Activated T-helper 1 cell treated with anti-CD3 and anti-CD28 coated beads, Interleukin-12 subunit alpha, Interleukin-12 subunit beta, Interleukin-2, Interleukin-4 antibody, amounts not matched to agents 30 ng/mL and 10 ng/mL and 1 ng/mL, durations not matched to agents 14 hours and 24 hours and 36 hours (primary cell): ENCODE measurements around the gene LGALS14. TPM values are rescaled to one million over a fixed set of nuclear protein-coding genes. Genes with fewer than 3 reads are reported as not detected.
"Not testable (repeated sequence)": the region's sequence is repeated elsewhere in the genome, so short reads cannot be mapped to it uniquely, and the experiment has no call there.

Experiments used
- DNase-seq: peaks from one replicate; pipeline ENCODE4 v3.0.0; 2021; ENCODE audit warnings: low spot score
- H3K27ac Mint-ChIP-seq: one replicate; pipeline ENCODE4 v1.8.0; 2021; ENCODE audit warnings: mild to moderate bottlenecking, mixed read lengths
- H3K27me3 Mint-ChIP-seq: one replicate; pipeline ENCODE4 v1.8.0; 2022; ENCODE audit warnings: mild to moderate bottlenecking, moderate library complexity, mixed read lengths; ENCODE audit not compliant: insufficient read depth
- H3K36me3 Mint-ChIP-seq: one replicate; pipeline ENCODE4 v1.8.0; 2021; ENCODE audit warnings: low read depth, mixed read lengths
- H3K4me1 Mint-ChIP-seq: one replicate; pipeline ENCODE4 v1.8.0; 2021; ENCODE audit warnings: low read depth, mixed read lengths
- H3K4me3 Mint-ChIP-seq: one replicate; pipeline ENCODE4 v1.8.0; 2021; ENCODE audit warnings: mild to moderate bottlenecking, moderate library complexity, mixed read lengths
- H3K9me3 Mint-ChIP-seq: one replicate; pipeline ENCODE4 v1.8.0; 2021; ENCODE audit warnings: mixed read lengths
- intact Hi-C: fragments of 100-400 bp; cut with micrococcal nuclease; formaldehyde crosslinking; loops from one replicate; pipeline ENCODE4 v1.15.1; 2024
- total RNA-seq: library from RNA; stranded (reverse); gene quantifications from 2 replicates; pipeline ENCODE4 v1.2.3, GENCODE V29; 2022

LGALS14 gene
- total RNA-seq, 1 donor from 2014 or later = not detected

DNA sequence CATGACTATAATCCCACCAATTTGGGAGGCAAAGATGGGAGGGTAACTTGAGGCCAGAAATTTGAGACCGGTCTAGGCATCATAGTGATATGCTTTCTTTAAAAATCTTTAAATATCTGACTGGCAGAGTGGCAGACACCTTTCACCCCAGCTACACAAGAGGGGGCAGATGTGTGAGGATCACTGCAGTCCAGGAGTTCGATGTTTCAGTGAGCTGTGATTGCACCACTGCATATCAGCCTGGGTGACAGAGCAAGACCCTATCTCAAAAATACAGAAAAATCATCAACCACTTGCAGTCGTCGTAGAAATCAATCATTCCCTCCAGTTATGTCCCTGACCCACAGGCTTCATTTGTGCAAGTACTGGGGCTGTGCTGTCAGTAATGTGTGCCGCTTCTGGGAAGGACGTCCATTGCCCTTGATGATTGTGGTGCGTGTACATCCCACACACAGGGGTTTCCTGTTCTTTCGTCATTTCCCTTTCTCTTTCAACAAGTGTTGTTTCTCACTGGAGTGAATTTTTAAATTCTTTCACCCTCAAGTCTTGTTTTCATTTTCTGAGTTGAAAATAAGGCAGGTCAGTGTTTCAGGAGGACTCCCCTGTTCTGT, 1.4 kb downstream of the LGALS14 start:
- H3K27me3 Mint-ChIP-seq = no peaks in the 10 kb centered on the region
- peaks cover 42% of the 10 kb centered on the region for H3K4me1 Mint-ChIP-seq
- peaks cover 14% of the 10 kb centered on the region for H3K36me3 Mint-ChIP-seq
- DNase-seq = peak; percentile 2
- no peak overlapping the region for H3K4me3 Mint-ChIP-seq
- peak overlapping the region; percentile 88 for H3K27ac Mint-ChIP-seq
- H3K9me3 Mint-ChIP-seq = peaks cover 31% of the 10 kb centered on the region
- intact Hi-C loops = no loop called here

DNA sequence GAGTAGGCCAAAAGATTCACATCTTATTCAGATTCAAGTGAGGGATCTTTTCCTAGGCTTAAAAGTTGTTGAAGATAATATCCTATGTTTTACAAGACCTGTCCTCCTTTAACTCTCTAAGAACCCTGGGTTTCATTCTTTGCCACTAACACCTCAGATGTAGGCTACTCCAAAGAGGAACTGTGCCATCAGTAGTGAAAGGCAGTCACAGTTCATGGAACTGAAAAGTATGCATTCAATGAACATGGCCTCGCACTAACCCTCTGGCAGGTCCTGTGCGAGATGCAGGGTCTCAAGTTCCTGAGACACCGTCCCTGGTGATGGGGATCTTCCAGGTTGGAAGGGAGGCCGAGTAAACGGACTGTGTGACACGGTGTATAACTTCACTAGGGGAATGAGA, 4.3 kb downstream of the LGALS14 start:
- peaks cover 35% of the 10 kb centered on the region for H3K9me3 Mint-ChIP-seq
- H3K4me3 Mint-ChIP-seq = no peak overlapping the region
- no peak overlapping the region for H3K27ac Mint-ChIP-seq
- DNase-seq = no peak
- peaks cover 1% of the 10 kb centered on the region for H3K27me3 Mint-ChIP-seq
- peaks cover 43% of the 10 kb centered on the region for H3K4me1 Mint-ChIP-seq
- intact Hi-C loops = no loop called here
- peaks cover 12% of the 10 kb centered on the region for H3K36me3 Mint-ChIP-seq

GRCh38 chr19:39709026-39709872, 5.0 kb downstream of the LGALS14 start:
- H3K27ac Mint-ChIP-seq = no peak overlapping the region
- peaks cover 12% of the 10 kb centered on the region for H3K36me3 Mint-ChIP-seq
- DNase-seq = no peak
- peaks cover 35% of the 10 kb centered on the region for H3K9me3 Mint-ChIP-seq
- intact Hi-C loops = no loop called here
- H3K4me1 Mint-ChIP-seq = peaks cover 40% of the 10 kb centered on the region
- H3K4me3 Mint-ChIP-seq = no peak overlapping the region
- peaks cover 2% of the 10 kb centered on the region for H3K27me3 Mint-ChIP-seq

GRCh38 chr19:39710333-39710890, 6.1 kb downstream of the LGALS14 start:
- DNase-seq = no peak
- peaks cover 29% of the 10 kb centered on the region for H3K4me1 Mint-ChIP-seq
- peaks cover 6% of the 10 kb centered on the region for H3K27me3 Mint-ChIP-seq
- H3K4me3 Mint-ChIP-seq = no peak overlapping the region
- H3K9me3 Mint-ChIP-seq = peaks cover 30% of the 10 kb centered on the region
- H3K36me3 Mint-ChIP-seq = peaks cover 9% of the 10 kb centered on the region
- intact Hi-C loops = no loop called here
- H3K27ac Mint-ChIP-seq = no peak overlapping the region

GRCh38 chr19:39720144-39720543, 15.9 kb downstream of the LGALS14 start:
- H3K27ac Mint-ChIP-seq, H3K36me3 Mint-ChIP-seq, H3K4me1 Mint-ChIP-seq, H3K4me3 Mint-ChIP-seq, DNase-seq, H3K9me3 Mint-ChIP-seq, intact Hi-C loops: not testable (repeated sequence)
- H3K27me3 Mint-ChIP-seq = peaks cover 18% of the 10 kb centered on the region

GRCh38 chr19:39725995-39726394, 21.7 kb downstream of the LGALS14 start:
- H3K27ac Mint-ChIP-seq = no peak overlapping the region
- H3K4me1 Mint-ChIP-seq = no peaks in the 10 kb centered on the region
- peaks cover 15% of the 10 kb centered on the region for H3K27me3 Mint-ChIP-seq
- no peak for DNase-seq
- H3K4me3 Mint-ChIP-seq = no peak overlapping the region
- no peaks in the 10 kb centered on the region for H3K36me3 Mint-ChIP-seq
- no peaks in the 10 kb centered on the region for H3K9me3 Mint-ChIP-seq
- intact Hi-C loops = no loop called here

DNA sequence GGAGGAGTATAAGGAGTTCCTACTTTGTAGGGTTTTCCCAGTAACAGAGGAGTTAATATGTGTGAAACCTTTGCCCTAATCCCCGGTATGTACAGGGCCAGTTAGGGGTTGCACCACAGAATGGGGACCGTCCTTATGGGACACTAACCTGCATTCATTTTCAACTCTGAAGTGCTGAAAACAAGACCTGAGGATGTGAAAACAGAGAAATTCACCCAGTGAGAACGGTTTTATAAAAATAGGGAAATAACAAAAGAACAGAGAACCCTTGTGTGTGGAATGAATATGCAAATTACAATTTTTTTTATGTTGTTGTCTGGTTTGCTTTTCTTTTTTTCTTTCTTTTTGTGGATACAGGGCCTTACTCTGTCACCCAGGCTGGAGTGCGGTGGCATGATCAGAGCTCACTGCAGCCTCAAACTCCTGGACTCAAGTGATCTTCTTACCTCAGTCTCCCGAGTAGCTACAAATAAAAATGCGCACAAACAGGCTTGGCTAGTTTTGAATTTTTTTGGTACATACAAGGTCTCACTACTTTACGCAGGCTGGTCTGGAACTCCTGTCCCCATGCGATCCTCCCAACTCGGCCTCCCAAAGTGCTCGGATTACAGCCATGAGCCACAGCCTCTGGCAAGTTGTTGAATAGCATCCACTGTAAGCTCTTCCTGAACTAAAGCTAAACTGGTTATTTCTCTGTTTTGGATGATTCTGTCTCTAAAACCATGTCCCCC, 23.0 kb downstream of the LGALS14 start:
- Mint-ChIP-seq H3K4me3 (no peak overlapping the region), H3K4me1 (no peaks in the 10 kb centered on the region), H3K9me3 (no peaks in the 10 kb centered on the region), H3K27me3 (peaks cover 13% of the 10 kb centered on the region), H3K36me3 (no peaks in the 10 kb centered on the region), H3K27ac (no peak overlapping the region)
- intact Hi-C loops = no loop called here
- DNase-seq = no peak

DNA sequence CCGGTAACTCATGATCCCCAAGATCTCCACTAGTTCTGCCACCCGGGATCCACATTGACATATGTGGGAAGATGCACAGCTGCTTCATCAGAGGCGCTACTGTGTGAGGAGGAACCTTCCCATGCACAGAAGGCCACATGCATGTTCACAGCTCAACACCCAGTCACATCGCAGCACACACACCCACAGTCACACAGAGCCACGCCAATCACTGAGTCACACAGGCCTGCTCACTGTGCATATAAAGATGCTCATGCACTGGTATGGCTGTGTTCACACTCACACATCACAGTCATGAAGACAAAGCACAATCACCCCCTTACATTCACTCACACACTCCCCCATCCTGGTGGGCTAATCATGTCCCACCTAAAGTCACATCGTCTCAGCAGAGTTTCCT, 23.8 kb downstream of the LGALS14 start:
- intact Hi-C loops = no loop called here
- Mint-ChIP-seq H3K27ac (no peak overlapping the region), H3K36me3 (no peaks in the 10 kb centered on the region)

GRCh38 chr19:39729594-39729993, 25.3 kb downstream of the LGALS14 start:
- Mint-ChIP-seq H3K9me3 (peaks cover 10% of the 10 kb centered on the region), H3K27ac (no peak overlapping the region), H3K36me3 (no peaks in the 10 kb centered on the region), H3K4me1 (peaks cover under 1% of the 10 kb centered on the region), H3K4me3 (no peak overlapping the region), H3K27me3 (peaks cover 6% of the 10 kb centered on the region)
- DNase-seq = no peak
- intact Hi-C loops = no loop called here

More for the DNA sequence above, 23.8 kb downstream of the LGALS14 start:
- Mint-ChIP-seq H3K27me3 (peaks cover 6% of the 10 kb centered on the region), H3K4me3 (no peak overlapping the region), H3K4me1 (no peaks in the 10 kb centered on the region), H3K9me3 (peaks cover 1% of the 10 kb centered on the region)
- DNase-seq = no peak

DNA sequence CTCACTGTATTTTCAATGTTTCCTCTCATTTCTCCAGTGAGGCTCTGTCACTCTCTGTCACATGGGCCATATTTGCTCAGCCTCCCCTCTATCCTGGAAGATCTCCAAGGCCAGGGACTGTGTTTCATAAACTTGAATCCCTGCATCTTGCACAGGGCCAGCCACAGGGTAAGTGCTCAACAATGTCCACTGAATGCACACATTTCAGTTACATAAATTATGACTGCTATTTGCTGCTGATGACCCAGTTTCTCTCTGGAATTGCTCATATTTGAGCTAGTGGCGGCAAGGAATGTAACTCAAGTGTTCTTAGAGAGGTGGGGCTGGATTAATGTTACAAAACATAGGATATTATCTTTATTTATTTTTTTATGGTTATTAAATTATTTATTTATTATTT, 27.4 kb downstream of the LGALS14 start:
- intact Hi-C loops = no loop called here
- Mint-ChIP-seq H3K4me1 (peaks cover 16% of the 10 kb centered on the region), H3K27me3 (peaks cover 3% of the 10 kb centered on the region), H3K36me3 (peaks cover 1% of the 10 kb centered on the region), H3K9me3 (peaks cover 13% of the 10 kb centered on the region), H3K4me3 (no peak overlapping the region), H3K27ac (no peak overlapping the region)
- DNase-seq = no peak

DNA sequence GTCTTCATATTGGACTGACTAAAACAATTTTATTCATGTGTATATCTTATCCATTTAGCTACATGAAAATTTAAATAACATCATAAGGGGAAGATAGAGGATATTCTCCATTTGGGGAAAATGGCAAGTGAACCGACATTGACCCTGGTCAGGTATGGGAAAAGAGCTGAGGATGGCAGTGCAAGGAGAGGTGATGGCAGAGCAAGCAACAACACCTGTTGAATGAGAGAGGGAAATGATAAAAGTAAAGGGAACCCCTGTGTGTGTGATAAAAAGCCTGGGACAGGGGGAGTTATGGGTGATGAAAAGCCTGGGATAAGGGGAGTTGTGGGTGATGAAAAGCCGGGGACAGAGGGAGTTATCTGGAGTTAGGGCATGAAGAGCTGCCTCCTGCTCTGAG, 29.6 kb downstream of the LGALS14 start:
- Mint-ChIP-seq H3K27me3 (peaks cover 4% of the 10 kb centered on the region), H3K4me3 (no peak overlapping the region), H3K27ac (peak overlapping the region; percentile 11), H3K9me3 (peaks cover 13% of the 10 kb centered on the region), H3K4me1 (peaks cover 37% of the 10 kb centered on the region), H3K36me3 (peaks cover 1% of the 10 kb centered on the region)
- intact Hi-C loops = no loop called here
- DNase-seq = no peak

DNA sequence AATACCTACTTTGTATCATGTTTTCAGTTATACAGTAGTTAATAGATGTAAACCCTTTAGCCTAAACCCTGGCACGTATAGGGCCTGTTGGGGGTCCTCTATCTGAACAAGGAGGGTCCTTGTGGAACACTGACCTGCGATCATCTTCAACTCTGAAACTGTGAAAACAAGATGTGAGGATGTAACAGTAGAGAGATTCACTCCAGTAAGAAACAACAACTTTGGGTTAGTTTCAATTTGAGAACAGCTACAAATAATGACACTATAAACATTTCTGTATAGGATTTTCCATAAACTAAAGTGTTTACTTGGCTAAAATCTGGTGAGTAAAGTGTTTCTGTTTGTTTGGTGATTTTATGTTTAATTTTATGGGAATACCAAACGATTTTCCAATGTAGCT, 31.4 kb downstream of the LGALS14 start:
- Mint-ChIP-seq H3K4me1 (peaks cover 47% of the 10 kb centered on the region), H3K27ac (peak overlapping the region; percentile 77), H3K36me3 (peaks cover 1% of the 10 kb centered on the region), H3K9me3 (peaks cover 13% of the 10 kb centered on the region), H3K27me3 (peaks cover 3% of the 10 kb centered on the region), H3K4me3 (no peak overlapping the region)
- intact Hi-C loops = loop anchor here (1.0 kb wide), 1 partner anchor 152 kb away; no protein-coding TSS in a partner anchor
- DNase-seq = no peak
